HCT116 (cell line): ENCODE measurements around the gene NECAB3.

Experiments used
- CEBPB ChIP-seq: IDR thresholded peaks from 2 replicates; pipeline ENCODE4 v1.6.1; 2012; ENCODE audit warnings: low read depth
- CTCF ChIP-seq, 3 experiments: fragments of 200-600 bp in 1 of 3; sonication (generic) in 1 of 3; IDR thresholded peaks in 2 of 3; conservative IDR thresholded peaks in 1 of 3; 2 replicates each; pipeline ENCODE4 v1.5.1; 2012 to 2017; ENCODE audit warnings: low read depth in 2 of 3, low read length in 2 of 3, antibody characterized with exemption in 1 of 3, borderline replicate concordance in 1 of 3, control low read depth in 1 of 3, mild to moderate bottlenecking in 1 of 3, mixed read lengths in 1 of 3, mixed run types in 1 of 3, moderate library complexity in 1 of 3; ENCODE audit not compliant: insufficient read depth in 1 of 3
- EGR1 ChIP-seq: IDR thresholded peaks from 2 replicates; pipeline ENCODE4 v1.6.1; 2012; ENCODE audit warnings: low read depth
- EZH2 ChIP-seq: fragments of 200-600 bp; sonication (generic); IDR thresholded peaks from 2 replicates; pipeline ENCODE4 v1.6.1; 2017; ENCODE audit warnings: antibody characterized with exemption, mixed run types
- EZH2phosphoT487 ChIP-seq: fragments of 200-600 bp; IDR thresholded peaks from 2 replicates; pipeline ENCODE4 v1.6.1; 2018; ENCODE audit warnings: antibody characterized with exemption, borderline replicate concordance
- JUND ChIP-seq: IDR thresholded peaks from 2 replicates; pipeline ENCODE4 v1.6.1; 2012
- POLR2A ChIP-seq: IDR thresholded peaks from 2 replicates; pipeline ENCODE4 v1.7.0; 2011; ENCODE audit warnings: borderline replicate concordance; ENCODE audit not compliant: insufficient read depth, insufficient read length; ENCODE audit errors: extremely low read depth
- RAD21 ChIP-seq: IDR thresholded peaks from 2 replicates; pipeline ENCODE4 v1.6.1; 2012; ENCODE audit warnings: low read depth, mild to moderate bottlenecking
- SIN3A ChIP-seq: IDR thresholded peaks from 2 replicates; pipeline ENCODE4 v1.6.1; 2012; ENCODE audit warnings: low read depth
- SP1 ChIP-seq: IDR thresholded peaks from 2 replicates; pipeline ENCODE4 v1.6.1; 2012; ENCODE audit warnings: low read depth
- SRF ChIP-seq: IDR thresholded peaks from 2 replicates; pipeline ENCODE4 v1.6.1; 2012; ENCODE audit warnings: low read depth
- ZBTB33 ChIP-seq: IDR thresholded peaks from 2 replicates; pipeline ENCODE4 v1.6.1; 2011; ENCODE audit warnings: mild to moderate bottlenecking, low read length, moderate library complexity; ENCODE audit not compliant: insufficient replicate concordance; ENCODE audit errors: extremely low read depth
- ZNF274 ChIP-seq: fragments of 200-500 bp; sonication (Bioruptor generic); IDR thresholded peaks from 2 replicates; pipeline ENCODE4 v1.6.1; 2014; ENCODE audit warnings: mild to moderate bottlenecking, low read depth, low read length, inconsistent platforms
- TF ChIP-seq, protein P1 (sequence below): IDR thresholded peaks from 2 replicates; pipeline ENCODE4 v1.6.1; 2012; ENCODE audit warnings: low read depth

DNA sequence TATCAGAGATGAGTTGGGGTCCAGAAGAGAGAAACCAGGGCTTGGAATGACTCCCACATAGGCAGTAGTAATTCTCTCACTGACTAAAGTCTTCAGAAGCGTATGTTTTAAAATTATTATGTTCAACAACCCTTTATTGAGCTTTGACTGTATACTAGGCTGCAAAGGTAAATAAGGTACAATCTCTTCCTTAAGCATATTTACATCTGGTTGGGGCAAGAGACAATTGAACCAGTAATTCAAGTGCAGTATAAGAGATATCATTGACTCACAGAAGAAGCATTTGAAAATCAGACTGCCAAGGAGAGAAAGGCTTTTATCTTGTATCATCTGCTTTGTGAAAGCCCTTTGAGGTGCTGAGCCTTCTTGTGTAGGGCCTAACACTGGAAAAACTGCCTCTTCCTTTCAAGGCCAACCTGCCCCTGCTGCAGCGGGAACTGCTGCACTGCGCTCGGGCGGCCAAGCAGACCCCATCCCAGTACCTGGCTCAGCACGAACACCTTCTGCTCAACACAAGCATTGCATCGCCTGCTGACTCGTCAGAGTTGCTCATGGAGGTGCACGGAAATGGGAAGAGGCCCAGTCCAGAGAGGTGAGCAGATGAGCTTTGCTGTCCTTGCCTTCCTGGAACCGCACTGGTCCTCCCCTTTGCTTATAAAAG is 51.4 kb downstream of the NECAB3 start:
- TF ChIP-seq CTCF (IDR thresholded peaks at IDR 0.05 in 2 of 3, conservative IDR thresholded peaks at IDR 0.05 in 1 of 3; ENCODE audit: borderline replicate concordance in 1 of 3, insufficient read depth in 1 of 3, low read depth in 2 of 3, low read length in 2 of 3) (no peak), EZH2phosphoT487 (no peak), RAD21 (no peak), SP1 (no peak), SIN3A (no peak), POLR2A (no peak), EGR1 (no peak), EZH2 (no peak), CEBPB (no peak), JUND (no peak), ZBTB33 (no peak), ZNF274 (no peak), SRF (no peak)
- TF ChIP-seq, protein P1, sequence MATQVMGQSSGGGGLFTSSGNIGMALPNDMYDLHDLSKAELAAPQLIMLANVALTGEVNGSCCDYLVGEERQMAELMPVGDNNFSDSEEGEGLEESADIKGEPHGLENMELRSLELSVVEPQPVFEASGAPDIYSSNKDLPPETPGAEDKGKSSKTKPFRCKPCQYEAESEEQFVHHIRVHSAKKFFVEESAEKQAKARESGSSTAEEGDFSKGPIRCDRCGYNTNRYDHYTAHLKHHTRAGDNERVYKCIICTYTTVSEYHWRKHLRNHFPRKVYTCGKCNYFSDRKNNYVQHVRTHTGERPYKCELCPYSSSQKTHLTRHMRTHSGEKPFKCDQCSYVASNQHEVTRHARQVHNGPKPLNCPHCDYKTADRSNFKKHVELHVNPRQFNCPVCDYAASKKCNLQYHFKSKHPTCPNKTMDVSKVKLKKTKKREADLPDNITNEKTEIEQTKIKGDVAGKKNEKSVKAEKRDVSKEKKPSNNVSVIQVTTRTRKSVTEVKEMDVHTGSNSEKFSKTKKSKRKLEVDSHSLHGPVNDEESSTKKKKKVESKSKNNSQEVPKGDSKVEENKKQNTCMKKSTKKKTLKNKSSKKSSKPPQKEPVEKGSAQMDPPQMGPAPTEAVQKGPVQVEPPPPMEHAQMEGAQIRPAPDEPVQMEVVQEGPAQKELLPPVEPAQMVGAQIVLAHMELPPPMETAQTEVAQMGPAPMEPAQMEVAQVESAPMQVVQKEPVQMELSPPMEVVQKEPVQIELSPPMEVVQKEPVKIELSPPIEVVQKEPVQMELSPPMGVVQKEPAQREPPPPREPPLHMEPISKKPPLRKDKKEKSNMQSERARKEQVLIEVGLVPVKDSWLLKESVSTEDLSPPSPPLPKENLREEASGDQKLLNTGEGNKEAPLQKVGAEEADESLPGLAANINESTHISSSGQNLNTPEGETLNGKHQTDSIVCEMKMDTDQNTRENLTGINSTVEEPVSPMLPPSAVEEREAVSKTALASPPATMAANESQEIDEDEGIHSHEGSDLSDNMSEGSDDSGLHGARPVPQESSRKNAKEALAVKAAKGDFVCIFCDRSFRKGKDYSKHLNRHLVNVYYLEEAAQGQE: no peak
